Stimulated activated CD8-positive, alpha-beta memory T cell treated with anti-CD3 and anti-CD28 coated beads, Interleukin-12 subunit alpha, Interleukin-12 subunit beta, amount 100 ng/mL, for 4 hours (primary cell): ENCODE results near the gene MTHFS.
A peak's percentile ranks its signal among the peaks of the same experiment; 100 is the strongest.
"Not testable (repeated sequence)": the region's sequence is repeated elsewhere in the genome, so short reads cannot be mapped to it uniquely, and the experiment has no call there.

Experiments used
- DNase-seq: peaks from one replicate; pipeline ENCODE4 v3.0.0-alpha.2; 2020; ENCODE audit warnings: low read depth

The MTHFS gene

DNA sequence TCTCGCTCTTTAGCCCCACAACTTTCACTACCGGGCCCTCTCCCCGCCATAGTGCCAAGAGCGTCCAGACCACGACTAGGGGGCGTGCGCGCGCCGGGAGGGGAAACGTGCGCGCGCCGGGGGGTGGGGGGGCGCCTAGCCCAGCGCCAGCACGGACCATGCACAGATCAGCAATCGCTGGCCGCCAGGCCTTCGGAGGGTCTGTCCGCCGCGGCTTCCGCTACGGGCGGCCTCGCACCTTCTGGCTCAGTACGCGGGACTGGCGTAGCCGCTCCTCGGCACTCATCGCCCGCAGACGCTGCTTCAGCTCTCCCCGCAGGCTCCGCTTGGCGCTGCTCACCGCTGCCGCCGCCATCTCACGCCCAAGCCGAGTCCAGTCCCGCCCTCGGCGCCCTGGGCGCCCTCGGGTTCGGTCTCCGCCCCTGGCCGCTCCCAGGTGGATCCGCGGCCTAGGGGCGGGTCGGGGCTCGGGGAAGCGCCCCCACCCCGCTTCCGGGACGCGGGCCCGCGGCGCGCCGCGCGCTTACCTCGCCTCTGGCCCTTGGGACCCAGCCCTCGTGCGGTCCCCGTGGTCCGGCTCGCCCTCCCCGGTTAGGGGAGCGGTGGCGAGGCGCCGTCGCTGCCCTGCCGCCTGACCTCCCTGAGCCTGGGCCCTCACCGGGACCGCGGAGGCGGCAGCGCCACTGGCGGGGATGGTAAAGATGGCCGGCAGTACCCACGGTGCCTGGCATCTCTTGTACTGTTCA is at the start of gene MTHFS:
Gene MTHFS (minus strand): TSS at position 381 of the 746 bp plus-strand sequence. CDS start 26 bp downstream, at position 355.
- peak; percentile 65 for DNase-seq

- DNase-seq, result no peak
Observed at GRCh38 chr15:79944622-79945021, 47.8 kb upstream of the MTHFS start.

DNA sequence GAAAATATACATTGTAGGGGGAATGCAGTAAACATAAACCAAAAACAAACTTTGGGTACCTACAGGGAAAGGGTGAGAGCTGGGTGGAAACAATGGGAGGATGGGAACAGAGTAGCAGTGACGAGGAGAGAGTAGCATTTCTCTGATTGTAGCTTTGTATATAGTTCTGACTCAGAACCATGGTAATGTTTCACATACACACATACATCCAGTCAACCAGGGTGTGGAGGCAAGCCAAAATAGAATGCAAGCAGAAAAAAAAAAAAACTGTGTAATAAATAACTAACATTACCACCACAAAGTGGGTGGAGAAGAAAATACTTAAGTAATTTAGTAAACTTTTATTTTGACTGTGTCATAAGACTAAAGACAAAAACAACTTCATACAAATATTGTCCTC is 47.0 kb upstream of the MTHFS start:
- no peak for DNase-seq

DNA sequence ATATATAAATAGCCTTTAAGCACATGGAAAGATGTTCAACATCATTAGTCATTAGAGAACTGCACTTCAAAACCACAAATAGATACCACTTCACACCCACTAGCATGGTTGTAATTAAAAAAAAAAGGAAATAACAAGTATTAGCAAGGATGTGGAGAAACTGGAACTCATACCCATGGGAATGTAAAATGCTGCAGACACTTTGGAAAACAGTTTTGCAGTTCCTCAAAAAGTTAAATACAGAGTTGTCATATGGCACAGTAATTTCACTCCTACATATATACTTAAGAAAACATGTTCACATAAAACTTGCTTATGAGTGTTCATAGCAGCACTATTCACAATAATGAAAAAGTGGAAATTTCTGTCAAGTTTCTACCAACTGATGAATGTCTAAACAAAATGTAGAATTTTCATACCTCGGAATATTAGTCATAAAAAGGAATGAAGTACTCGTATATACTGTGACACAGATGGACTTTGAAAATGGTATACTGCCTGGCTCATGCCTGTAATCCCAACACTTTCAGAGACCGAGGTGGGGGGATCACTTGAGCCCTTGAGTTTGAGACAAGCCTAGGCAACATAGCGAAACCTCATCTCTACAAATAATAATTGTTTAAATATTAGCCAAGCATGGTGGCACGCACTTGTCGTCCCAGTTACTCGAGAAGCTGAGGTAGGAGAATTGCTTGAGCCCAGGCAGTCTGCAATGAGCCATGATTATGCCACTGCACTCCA is 46.1 kb upstream of the MTHFS start:
- DNase-seq, result no peak

DNA sequence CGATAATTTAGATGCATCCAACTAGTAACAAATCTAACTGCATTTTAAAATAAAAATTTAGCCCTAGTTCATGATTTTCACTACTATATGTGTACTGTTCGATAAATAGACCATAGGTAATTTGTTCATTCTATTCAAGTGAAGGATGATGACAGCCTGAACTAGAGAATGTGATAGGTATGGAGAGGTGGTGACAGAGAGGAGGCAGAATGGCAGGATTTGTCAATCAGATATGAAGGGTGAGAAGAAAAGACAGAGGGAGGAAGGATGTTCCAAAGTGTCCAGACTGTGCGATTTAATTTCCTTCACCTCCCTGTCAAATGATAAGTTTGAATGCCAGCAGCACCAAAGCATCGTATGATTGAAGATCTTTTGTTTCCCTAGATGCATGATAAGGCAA is 42.6 kb upstream of the MTHFS start:
- no peak for DNase-seq

DNA sequence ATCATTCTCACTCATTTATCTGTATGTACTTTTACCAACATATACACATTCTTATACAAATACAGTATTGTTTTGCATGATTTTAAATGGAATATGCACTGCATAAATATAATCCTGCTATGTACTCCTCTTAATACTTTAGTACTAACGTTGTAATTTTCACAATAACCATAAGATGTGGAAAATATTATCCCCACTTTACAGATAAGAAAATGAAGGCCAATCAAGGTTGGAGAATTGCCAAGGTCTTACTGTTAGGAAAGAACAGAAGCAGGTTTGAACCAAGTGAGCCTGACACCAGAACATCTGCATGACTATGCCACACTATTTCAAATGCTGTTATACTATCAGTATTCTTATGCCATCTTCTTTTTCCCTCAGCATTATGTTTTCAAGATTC is 41.3 kb upstream of the MTHFS start:
- DNase-seq, result no peak

GRCh38 chr15:79935556-79936201 is 38.9 kb upstream of the MTHFS start:
- DNase-seq, result not testable (repeated sequence)

DNA sequence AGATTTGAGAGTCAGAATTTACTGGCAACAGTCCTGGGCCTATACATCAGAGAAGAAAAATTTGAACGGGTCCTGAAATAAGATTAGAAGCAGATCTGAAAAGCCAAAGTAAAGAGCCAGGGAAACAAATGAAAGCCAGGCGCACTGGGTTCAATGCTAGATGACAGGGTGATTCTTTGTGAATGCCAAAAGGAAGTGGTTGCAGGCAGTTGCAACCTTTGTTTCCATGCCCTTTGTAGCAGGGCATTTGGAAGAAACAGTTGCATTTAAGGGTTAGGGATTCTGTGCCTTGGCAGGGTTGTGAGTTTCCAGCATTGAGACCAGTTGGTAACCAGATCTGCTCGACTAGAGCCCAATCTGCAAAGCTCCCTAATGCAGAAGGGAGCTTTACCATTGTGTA is 36.4 kb upstream of the MTHFS start:
- DNase-seq, result no peak

- no peak for DNase-seq
Observed at GRCh38 chr15:79932447-79932846, 35.6 kb upstream of the MTHFS start.

DNA sequence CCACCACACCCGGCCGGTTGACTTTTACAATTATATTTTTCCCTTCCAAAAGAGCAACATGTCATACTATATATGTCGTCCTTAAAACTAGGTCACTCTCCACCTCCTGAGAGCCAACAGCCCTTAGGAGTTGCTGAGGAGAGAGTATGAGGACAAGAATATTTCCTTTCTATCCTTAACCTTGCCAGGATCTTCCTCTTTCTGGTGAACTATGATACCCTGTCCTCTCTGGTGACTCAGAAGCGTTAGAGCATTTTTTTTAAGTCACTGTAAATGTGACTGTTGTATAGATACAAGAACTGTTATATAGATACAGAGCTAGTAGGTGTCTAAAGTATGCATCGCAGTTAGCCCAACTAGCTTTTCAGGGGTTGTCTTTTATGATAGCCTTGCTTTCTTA is 33.7 kb upstream of the MTHFS start:
- DNase-seq, result no peak

- no peak for DNase-seq
Observed at GRCh38 chr15:79929412-79929811, 32.6 kb upstream of the MTHFS start.

- not testable (repeated sequence) for DNase-seq
Observed at GRCh38 chr15:79926116-79926515, 29.3 kb upstream of the MTHFS start.

DNA sequence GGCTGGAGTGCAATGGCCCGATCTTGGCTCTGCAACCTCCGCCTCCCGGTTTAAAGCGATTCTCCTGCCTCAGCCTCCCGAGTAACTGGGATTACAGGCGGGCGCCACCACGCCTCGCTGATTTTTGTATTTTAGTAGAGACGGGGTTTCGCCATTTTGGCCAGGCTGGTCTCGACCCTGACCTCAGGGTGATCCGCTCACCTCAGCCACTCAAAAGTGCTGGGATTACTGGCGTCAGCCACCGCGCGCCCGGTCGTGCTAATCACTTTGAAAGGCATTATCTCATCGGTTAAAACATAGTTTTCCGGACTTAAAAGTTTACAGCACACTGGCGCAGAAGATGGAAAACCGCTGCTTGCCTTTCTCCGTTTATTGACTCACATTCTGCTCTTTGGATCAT is 27.6 kb upstream of the MTHFS start:
- no peak for DNase-seq

DNA sequence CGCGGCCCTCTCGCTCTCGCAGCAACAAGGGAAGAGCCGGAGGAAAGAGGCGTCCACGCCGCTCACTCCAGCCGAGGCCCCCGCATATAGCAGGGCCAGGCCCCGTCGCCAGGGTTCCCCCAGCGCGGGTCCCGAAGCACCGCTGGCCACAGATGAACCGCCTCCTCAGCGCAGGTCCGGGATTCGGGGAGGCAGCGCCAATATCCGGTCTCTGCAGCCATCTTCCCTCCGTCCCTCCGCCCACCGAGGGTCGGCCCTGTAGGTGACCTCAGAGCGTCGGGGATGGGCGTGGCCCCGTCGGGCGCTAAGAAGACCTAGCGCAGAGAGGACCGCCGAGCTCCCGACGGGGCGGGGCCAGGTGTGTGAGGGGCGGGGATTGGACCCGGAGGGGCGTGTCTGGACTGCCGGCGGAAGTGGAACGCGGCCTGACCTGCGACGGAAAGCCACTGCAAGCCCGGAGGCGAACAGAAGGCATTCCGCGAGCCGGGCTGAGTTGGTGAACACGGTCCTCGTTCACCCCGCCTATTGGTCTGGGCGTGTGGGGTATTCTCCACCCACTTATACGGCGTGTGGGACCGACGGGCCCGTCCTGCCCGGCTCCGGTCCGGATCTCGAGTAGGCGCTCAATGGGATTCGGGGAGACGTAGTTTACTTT is 26.8 kb upstream of the MTHFS start:
- DNase-seq, result peak; percentile 99

DNA sequence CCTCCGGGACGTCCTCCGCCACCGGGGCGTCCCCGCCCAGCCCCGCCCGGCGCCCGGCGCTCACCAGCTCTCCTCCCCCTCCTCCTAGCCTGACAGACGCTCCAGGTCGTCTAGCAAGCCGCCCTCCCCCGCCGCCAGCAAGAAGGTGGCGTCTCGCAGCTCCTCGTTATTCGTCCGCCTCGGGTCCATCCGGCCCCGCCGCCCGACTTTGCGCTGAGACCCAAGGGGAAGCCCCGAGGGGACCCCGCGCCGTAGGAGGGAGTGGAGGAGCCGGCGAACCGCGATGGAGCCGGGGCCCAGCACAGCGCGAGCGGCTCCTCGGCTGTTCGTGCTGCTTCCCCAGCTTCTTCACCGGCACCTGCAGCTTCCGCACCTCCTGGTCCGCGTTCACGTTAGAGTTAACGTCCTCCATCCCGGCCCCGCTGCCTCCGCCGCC is 26.3 kb upstream of the MTHFS start:
- DNase-seq, result peak; percentile 61

DNA sequence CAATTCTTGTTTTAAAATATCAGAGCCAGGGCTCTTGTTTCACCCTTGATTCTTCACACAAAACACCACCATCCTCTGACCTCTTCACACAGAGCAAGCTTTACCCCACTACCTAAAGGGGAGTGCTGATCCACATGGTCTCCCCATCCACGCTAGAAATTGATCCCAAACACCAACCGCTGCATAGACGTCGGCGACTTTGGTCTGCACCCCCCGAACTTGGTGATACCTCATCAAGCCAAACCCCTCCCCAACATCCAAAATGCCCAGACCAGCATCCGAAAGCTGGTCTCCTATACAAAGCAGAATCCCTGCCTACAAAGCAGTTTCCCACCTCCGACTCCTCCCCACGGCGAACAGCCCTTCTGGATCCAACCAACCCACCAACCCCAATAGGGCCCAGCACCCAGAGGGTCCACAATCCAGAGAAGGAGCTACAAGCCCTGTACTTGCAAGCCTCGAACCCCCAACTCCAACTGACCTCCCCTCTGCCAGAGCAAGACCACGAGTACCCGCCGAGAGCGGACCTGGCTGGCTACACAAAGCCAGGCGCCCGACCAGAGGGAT is 25.8 kb upstream of the MTHFS start:
- no peak for DNase-seq

DNA sequence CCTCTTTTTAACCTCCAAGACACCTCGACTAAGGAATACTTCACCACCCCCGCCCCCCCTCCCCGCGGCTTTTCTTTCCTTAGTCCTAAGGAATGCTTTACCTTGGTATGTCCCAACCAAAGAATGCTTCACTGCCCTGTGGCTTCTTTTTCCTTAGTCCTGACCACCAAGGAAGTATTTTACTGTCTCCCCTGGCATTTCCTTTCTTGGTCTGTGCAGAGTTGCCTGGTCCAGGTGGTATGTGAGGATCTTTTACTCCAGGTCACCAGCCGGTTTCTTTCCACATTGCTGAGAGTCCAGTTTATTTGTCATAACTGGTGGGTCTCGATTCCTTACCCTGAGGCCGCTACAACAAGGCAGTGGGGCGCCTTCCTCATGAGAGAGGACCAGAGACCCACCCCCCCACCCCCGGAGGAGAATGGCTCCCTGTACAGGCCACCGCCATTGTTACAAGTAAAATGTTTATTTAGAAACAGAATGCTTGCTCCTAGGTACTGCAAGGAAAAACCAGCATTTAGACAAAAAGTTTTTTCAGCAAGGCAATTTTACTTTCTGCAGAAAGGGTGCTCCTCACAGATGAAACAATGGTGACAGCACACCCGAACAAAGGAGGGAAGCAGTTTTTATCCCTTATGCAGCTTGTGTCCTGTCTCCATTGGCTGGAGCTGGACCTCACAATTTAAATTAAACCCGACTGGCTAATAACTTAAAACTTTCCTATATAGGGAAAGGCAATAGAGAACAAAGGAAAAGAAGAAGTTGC is 23.1 kb upstream of the MTHFS start:
- no peak for DNase-seq

DNA sequence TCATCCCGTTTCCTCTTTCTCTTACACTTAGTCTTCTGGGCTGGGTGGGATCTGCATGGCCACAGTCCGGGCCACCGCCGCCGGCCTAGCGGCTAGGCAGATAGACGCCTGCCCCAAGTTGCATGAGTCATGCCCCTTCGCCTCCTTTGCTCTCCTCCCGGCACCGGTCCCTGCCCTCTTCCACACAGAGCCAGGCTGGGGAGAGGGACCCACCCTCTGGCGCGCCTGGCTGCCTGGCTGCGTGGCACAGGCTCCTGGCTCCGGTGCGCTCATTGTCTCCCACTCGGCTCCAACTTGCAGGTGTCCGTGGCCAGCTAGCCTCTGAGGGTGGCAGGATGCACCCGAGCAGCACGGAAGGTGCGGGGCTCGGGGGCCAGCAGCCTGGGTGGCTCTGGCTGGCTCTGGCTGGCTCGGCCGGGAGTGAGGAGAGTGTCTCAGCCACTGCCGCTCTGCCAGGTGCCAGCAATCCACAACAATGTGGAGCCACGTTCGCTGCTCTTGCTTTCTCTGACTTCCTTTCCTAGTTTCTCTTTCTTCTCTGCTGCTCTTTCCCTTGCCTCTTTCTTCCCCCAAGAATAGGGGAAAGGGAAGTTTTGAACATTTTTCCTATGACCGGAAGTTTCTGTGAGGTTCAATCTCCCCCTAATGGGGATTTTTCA is 22.4 kb upstream of the MTHFS start:
- no peak for DNase-seq

GRCh38 chr15:79918278-79918677 is 21.5 kb upstream of the MTHFS start:
- DNase-seq, result no peak

GRCh38 chr15:79916502-79917132 is 19.8 kb upstream of the MTHFS start:
- DNase-seq, result no peak
